HepG2 (cell line): ENCODE results near the gene LIM2. TPM values are rescaled to one million over a fixed set of nuclear protein-coding genes. Genes with fewer than 3 reads are reported as not detected.

ENCODE experiments used
- BRCA1 ChIP-seq: sonication (generic); formaldehyde crosslinking; IDR thresholded peaks from 2 replicates; pipeline ENCODE4 v1.4.0; 2020; ENCODE audit warnings: missing genetic modification reagents
- CSRNP2 ChIP-seq: sonication (generic); formaldehyde crosslinking; conservative IDR thresholded peaks from 2 replicates; pipeline ENCODE4 v1.8.0; 2022; ENCODE audit warnings: low read depth, missing genetic modification reagents
- GPBP1L1 ChIP-seq: sonication (generic); formaldehyde crosslinking; IDR thresholded peaks from 2 replicates; pipeline ENCODE4 v1.5.0; 2020; ENCODE audit warnings: mild to moderate bottlenecking, missing genetic modification reagents
- PCBP2 ChIP-seq: fragments of 200-400 bp; formaldehyde crosslinking; optimal IDR thresholded peaks from 2 replicates; pipeline ENCODE3; 2018; ENCODE audit warnings: low read length, low read depth; ENCODE audit not compliant: poor library complexity, severe bottlenecking
- RBFOX2 ChIP-seq: fragments of 200-400 bp; formaldehyde crosslinking; IDR thresholded peaks from 2 replicates; pipeline ENCODE4 v1.6.1; 2017; ENCODE audit warnings: low read depth, mild to moderate bottlenecking, low read length
- SIX4 ChIP-seq: sonication (generic); formaldehyde crosslinking; IDR thresholded peaks from 2 replicates; pipeline ENCODE4 v1.4.0; 2020; ENCODE audit warnings: missing genetic modification reagents
- TEAD2 ChIP-seq: sonication (generic); formaldehyde crosslinking; IDR thresholded peaks from 2 replicates; pipeline ENCODE4 v1.9.0; 2021; ENCODE audit warnings: missing genetic modification reagents
- TFAP4 ChIP-seq: sonication (generic); IDR thresholded peaks from 2 replicates; pipeline ENCODE4 v1.6.1; 2016; ENCODE audit warnings: low read depth, borderline replicate concordance
- ZBTB44 ChIP-seq: sonication (generic); formaldehyde crosslinking; IDR thresholded peaks from 2 replicates; pipeline ENCODE4 v1.4.0; 2020; ENCODE audit warnings: missing genetic modification reagents
- ZKSCAN1 ChIP-seq: fragments of 150-350 bp; IDR thresholded peaks from 2 replicates; pipeline ENCODE4 v1.6.1; 2014; ENCODE audit warnings: low read length
- ZNF138 ChIP-seq: sonication (generic); formaldehyde crosslinking; IDR thresholded peaks from 2 replicates; pipeline ENCODE4 v1.5.0; 2020; ENCODE audit warnings: mild to moderate bottlenecking, low read depth, missing genetic modification reagents
- ZNF20 ChIP-seq: sonication (generic); formaldehyde crosslinking; IDR thresholded peaks from 2 replicates; pipeline ENCODE4 v1.4.0; 2020; ENCODE audit warnings: mild to moderate bottlenecking, moderate library complexity, missing genetic modification reagents
- ZNF503 ChIP-seq: sonication (generic); formaldehyde crosslinking; IDR thresholded peaks from 2 replicates; pipeline ENCODE4 v1.4.0; 2020; ENCODE audit warnings: missing genetic modification reagents
- ZNF549 ChIP-seq: sonication (generic); formaldehyde crosslinking; IDR thresholded peaks from 2 replicates; pipeline ENCODE4 v1.5.0; 2020; ENCODE audit warnings: missing genetic modification reagents
- ZNF816 ChIP-seq: sonication (generic); formaldehyde crosslinking; IDR thresholded peaks from 2 replicates; pipeline ENCODE4 v1.8.0; 2022; ENCODE audit warnings: missing genetic modification reagents, mild to moderate bottlenecking, borderline replicate concordance
- ZSCAN12 ChIP-seq: sonication (generic); formaldehyde crosslinking; IDR thresholded peaks from 2 replicates; pipeline ENCODE4 v1.9.0; 2021; ENCODE audit warnings: mild to moderate bottlenecking, missing genetic modification reagents
- ZSCAN20 ChIP-seq: sonication (generic); formaldehyde crosslinking; IDR thresholded peaks from 2 replicates; pipeline ENCODE4 v1.4.0; 2020; ENCODE audit warnings: missing genetic modification reagents, mild to moderate bottlenecking, borderline replicate concordance
- polyA plus RNA-seq, 8 experiments: library from polyadenylated mRNA; depleted of rRNA in 3 of 8; stranded (reverse) in 7 of 8; unstranded in 1 of 8; fragments of >200 nt; fragmentation: Illumina TruSeq in 4 of 8; extraction: Trizol in 4 of 8; gene quantifications; 2 replicates each; pipeline versions ENCODE4 v1.2.1 to v1.2.3, GENCODE V29; 2011 to 2016; ENCODE audit warnings: low read depth in 4 of 8, missing spikeins in 1 of 8, mixed read lengths in 1 of 8; ENCODE audit not compliant: insufficient read depth in 1 of 8
- total RNA-seq, 5 experiments: library from RNA; depleted of rRNA; stranded (reverse); fragments of >200 nt; fragmentation: Illumina TruSeq; extraction: Trizol; gene quantifications; 2 replicates each; pipeline ENCODE4 v1.2.3, GENCODE V29; 2016; ENCODE audit warnings: low read depth in 1 of 5

The LIM2 gene
- total and polyA plus RNA-seq, 2 of the 13 experiments (the other 11 are each of a cell fraction or from before 2014, with no cell fraction given) = 1.3 TPM; not detected in 1

- TF ChIP-seq ZNF503 (CRISPR knock-in tag) (peak; percentile 73; the same call in 1 of the 2 replicates), RBFOX2 (no peak), PCBP2 (no peak), TEAD2 (CRISPR knock-in tag) (peak; percentile 93), ZBTB44 (CRISPR knock-in tag) (peak; percentile 99), TFAP4 (no peak), ZNF549 (CRISPR knock-in tag) (0 out of 2 replicates have a peak, but pooled peaks have one; percentile 74), CSRNP2 (CRISPR knock-in tag) (no peak), ZNF138 (CRISPR knock-in tag) (peak; percentile 97), ZSCAN12 (CRISPR knock-in tag) (peak; percentile 99), ZNF20 (CRISPR knock-in tag) (no peak), ZSCAN20 (CRISPR knock-in tag) (peak; percentile 94), BRCA1 (CRISPR knock-in tag) (peak; percentile 99), ZNF816 (CRISPR knock-in tag) (no peak), GPBP1L1 (CRISPR knock-in tag) (no peak), SIX4 (CRISPR knock-in tag) (peak; percentile 89), ZKSCAN1 (no peak)
Observed at GRCh38 chr19:51422053-51422448, 34.3 kb upstream of the LIM2 start (continued).
